Suprapubic skin (tissue), 4 donors: Measurements from ENCODE around the gene NAP1L4. TPM values are rescaled to one million over a fixed set of nuclear protein-coding genes. Genes with fewer than 3 reads are reported as not detected.

Experiments
- DNase-seq, 2 donors: peaks; one replicate each; pipeline ENCODE4 v3.0.0-alpha.2; 2019; ENCODE audit warnings: low spot score in 2 of 2
- H3K27ac ChIP-seq: fragments of 200-600 bp; sonication (generic); one replicate; pipeline ENCODE4 v1.5.1; 2019
- H3K27me3 ChIP-seq: fragments of 200-600 bp; sonication (generic); one replicate; pipeline ENCODE4 v1.5.1; 2019
- H3K36me3 ChIP-seq: fragments of 200-600 bp; sonication (generic); one replicate; pipeline ENCODE4 v1.5.1; 2019
- H3K4me1 ChIP-seq: fragments of 200-600 bp; sonication (generic); one replicate; pipeline ENCODE4 v1.5.1; 2019
- H3K4me3 ChIP-seq: fragments of 200-600 bp; sonication (generic); one replicate; pipeline ENCODE4 v1.5.1; 2019; ENCODE audit warnings: mild to moderate bottlenecking
- H3K9me3 ChIP-seq: fragments of 200-600 bp; sonication (generic); one replicate; pipeline ENCODE4 v1.5.1; 2019
- CTCF ChIP-seq, 2 donors: fragments of 200-600 bp in 1 of 2; fragments of 450-650 bp in 1 of 2; sonication (generic) in 1 of 2; IDR thresholded peaks; one replicate each; pipeline ENCODE4 v1.5.1; 2016 to 2019; ENCODE audit warnings: antibody characterized with exemption in 2 of 2, mild to moderate bottlenecking in 1 of 2, moderate library complexity in 1 of 2
- EP300 ChIP-seq: sonication (generic); formaldehyde crosslinking; IDR thresholded peaks from one replicate; pipeline ENCODE4 v1.6.1; 2017; ENCODE audit warnings: antibody characterized with exemption
- POLR2A ChIP-seq, 2 donors: fragments of 450-650 bp; IDR thresholded peaks; one replicate each; pipeline ENCODE4 v1.6.1; 2017; ENCODE audit warnings: antibody characterized with exemption in 2 of 2, mild to moderate bottlenecking in 2 of 2, moderate library complexity in 2 of 2
- POLR2AphosphoS5 ChIP-seq, 3 donors: sonication (generic); formaldehyde crosslinking; IDR thresholded peaks; one replicate each; pipeline ENCODE4 v1.6.1; 2017; ENCODE audit warnings: antibody characterized with exemption in 3 of 3
- WGBS: methylation state at CpG from one replicate; pipeline ENCODE4 v1.1.5; 2018; 5-methylcytosine and 5-hydroxymethylcytosine counted together
- total RNA-seq, 4 donors: library from RNA; depleted of rRNA; stranded (reverse); fragments of >200 nt; gene quantifications; one replicate each; pipeline ENCODE4 v1.1.0, GENCODE V29; 2016

NAP1L4 gene
- total RNA-seq, 4 donors from 2014 or later = 70.7 to 150 (median 97.5) TPM

GRCh38 chr11:2931771-2932738 is 60.1 kb downstream of the NAP1L4 start:
- DNase-seq = peak in 1 of 2 donors; percentile 70
- Histone ChIP-seq H3K4me3 (no peak overlapping the region), H3K36me3 (no peaks in the 10 kb centered on the region), H3K27me3 (no peaks in the 10 kb centered on the region), H3K4me1 (peaks cover 50% of the 10 kb centered on the region), H3K27ac (peak overlapping the region; percentile 16), H3K9me3 (no peaks in the 10 kb centered on the region)
- WGBS = 68% methylated on average over 12 of the region's 13 CpGs
- no peak for TF ChIP-seq POLR2AphosphoS5 (IDR thresholded peaks at IDR 0.05)
- no peak for TF ChIP-seq CTCF (IDR thresholded peaks at IDR 0.05)
- no peak for TF ChIP-seq POLR2A (IDR thresholded peaks at IDR 0.05)

GRCh38 chr11:2931420-2931746 is 60.7 kb downstream of the NAP1L4 start:
- WGBS = 75% methylated on average over 4 of the region's 4 CpGs
- Histone ChIP-seq H3K4me1 (peaks cover 50% of the 10 kb centered on the region), H3K9me3 (no peaks in the 10 kb centered on the region), H3K36me3 (no peaks in the 10 kb centered on the region), H3K27me3 (no peaks in the 10 kb centered on the region), H3K4me3 (no peak overlapping the region), H3K27ac (no peak overlapping the region)
- TF ChIP-seq CTCF (IDR thresholded peaks at IDR 0.05) (no peak), POLR2AphosphoS5 (IDR thresholded peaks at IDR 0.05) (no peak), EP300 (no peak), POLR2A (IDR thresholded peaks at IDR 0.05) (no peak)
- no peak for DNase-seq

- DNase-seq = peak in 1 of 2 donors; percentile 81
- H3K27ac ChIP-seq = peak overlapping the region; percentile 72
- H3K4me3 ChIP-seq = peak overlapping the region; percentile 68
- WGBS = 46% methylated on average over 8 of the region's 21 CpGs
- H3K4me1 ChIP-seq = peaks cover 50% of the 10 kb centered on the region
- no peaks in the 10 kb centered on the region for H3K27me3 ChIP-seq
- no peaks in the 10 kb centered on the region for H3K9me3 ChIP-seq
- no peaks in the 10 kb centered on the region for H3K36me3 ChIP-seq
- TF ChIP-seq CTCF (IDR thresholded peaks at IDR 0.05) (no peak), POLR2A (IDR thresholded peaks at IDR 0.05) (no peak), POLR2AphosphoS5 (IDR thresholded peaks at IDR 0.05) (no peak), EP300 (no peak)
Measured at GRCh38 chr11:2930704-2931419, 61.3 kb downstream of the NAP1L4 start.

- Histone ChIP-seq H3K9me3 (no peaks in the 10 kb centered on the region), H3K4me1 (peaks cover 50% of the 10 kb centered on the region), H3K27me3 (no peaks in the 10 kb centered on the region), H3K4me3 (peak overlapping the region; percentile 68), H3K27ac (peak overlapping the region; percentile 72), H3K36me3 (no peaks in the 10 kb centered on the region)
- DNase-seq = peak in 1 of 2 donors; percentile 79
- TF ChIP-seq CTCF (IDR thresholded peaks at IDR 0.05) (peak in 1 of 2 donors; percentile 13), EP300 (no peak), POLR2AphosphoS5 (IDR thresholded peaks at IDR 0.05) (no peak)
- WGBS = 8% methylated on average over 29 of the region's 47 CpGs
Measured at GRCh38 chr11:2929950-2930703, 62.0 kb downstream of the NAP1L4 start.
